IgD-negative memory B cell (primary cell): ENCODE measurements around the gene OSBPL6. TPM values are rescaled to one million over a fixed set of nuclear protein-coding genes. Genes with fewer than 3 reads are reported as not detected.

Source experiments
- H3K27ac Mint-ChIP-seq, 3 donors: one replicate each; pipeline ENCODE4 v1.8.0; 2020 to 2022; ENCODE audit warnings: mild to moderate bottlenecking in 3 of 3, mixed read lengths in 3 of 3, moderate library complexity in 1 of 3
- H3K27me3 Mint-ChIP-seq: one replicate; pipeline ENCODE4 v1.8.0; 2021; ENCODE audit warnings: mixed read lengths
- H3K36me3 Mint-ChIP-seq: one replicate; pipeline ENCODE4 v1.8.0; 2020; ENCODE audit warnings: mild to moderate bottlenecking, mixed read lengths
- H3K4me1 Mint-ChIP-seq, 3 donors: one replicate each; pipeline ENCODE4 v1.8.0; 2020 to 2022; ENCODE audit warnings: mixed read lengths in 3 of 3, mild to moderate bottlenecking in 1 of 3
- H3K4me3 Mint-ChIP-seq, 4 donors: one replicate each; pipeline ENCODE4 v1.8.0; 2020 to 2022; ENCODE audit warnings: mild to moderate bottlenecking in 4 of 4, mixed read lengths in 4 of 4, moderate library complexity in 3 of 4
- H3K9me3 Mint-ChIP-seq, 3 donors: one replicate each; pipeline ENCODE4 v1.8.0; 2020 to 2021; ENCODE audit warnings: mixed read lengths in 3 of 3, mild to moderate bottlenecking in 1 of 3
- polyA plus RNA-seq: library from polyadenylated mRNA; unstranded; fragments of 300-500 nt; fragmentation: Illumina TruSeq; gene quantifications from one replicate; pipeline ENCODE4 v1.2.3, GENCODE V29; 2021

The OSBPL6 gene
- polyA plus RNA-seq, 1 donor from 2014 or later = not detected

- Mint-ChIP-seq H3K4me3 (no peak overlapping the region), H3K4me1 (no peaks in the 10 kb centered on the region), H3K27ac (no peak overlapping the region), H3K27me3 (peaks cover 1% of the 10 kb centered on the region), H3K36me3 (peaks cover 2% of the 10 kb centered on the region), H3K9me3 (no peaks in the 10 kb centered on the region)
These were observed 43.8 kb downstream of the OSBPL6 start for GRCh38 chr2:178238154-178238521.

- no peaks in the 10 kb centered on the region for H3K9me3 Mint-ChIP-seq
- no peaks in the 10 kb centered on the region for H3K4me1 Mint-ChIP-seq
- H3K27me3 Mint-ChIP-seq = peaks cover 1% of the 10 kb centered on the region
- H3K27ac Mint-ChIP-seq = no peak overlapping the region
- H3K4me3 Mint-ChIP-seq = no peak overlapping the region
- H3K36me3 Mint-ChIP-seq = peaks cover 2% of the 10 kb centered on the region
These were observed 44.4 kb downstream of the OSBPL6 start for GRCh38 chr2:178238750-178239149.

- no peak overlapping the region for H3K27ac Mint-ChIP-seq
- peaks cover 0 to 2% (median 0%) of the 10 kb centered on the region in 3 donors for H3K9me3 Mint-ChIP-seq
- peaks cover 3% of the 10 kb centered on the region for H3K27me3 Mint-ChIP-seq
- H3K4me3 Mint-ChIP-seq = no peak overlapping the region
- peaks cover 2% of the 10 kb centered on the region for H3K36me3 Mint-ChIP-seq
- H3K4me1 Mint-ChIP-seq = no peaks in the 10 kb centered on the region
These were observed 47.7 kb downstream of the OSBPL6 start for GRCh38 chr2:178241844-178242551.

DNA sequence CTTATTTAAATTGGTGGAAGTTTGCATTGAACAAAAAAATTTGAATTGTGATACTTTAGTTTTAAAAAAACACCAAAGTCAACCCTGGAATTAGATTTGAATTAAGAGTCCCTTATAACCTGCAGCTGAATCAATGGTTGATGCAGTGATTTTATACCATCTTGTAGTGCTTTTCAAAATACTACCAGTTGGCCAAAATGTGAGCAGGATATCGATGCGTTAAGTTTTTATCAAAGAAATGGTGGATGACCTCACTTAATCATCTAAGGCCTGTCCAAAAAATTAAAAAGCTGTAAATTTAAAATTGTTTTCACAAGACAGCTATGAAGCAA is 48.2 kb downstream of the OSBPL6 start:
- peaks cover 2% of the 10 kb centered on the region for H3K36me3 Mint-ChIP-seq
- no peak overlapping the region for H3K27ac Mint-ChIP-seq
- H3K27me3 Mint-ChIP-seq = peaks cover 3% of the 10 kb centered on the region
- no peaks in the 10 kb centered on the region for H3K4me1 Mint-ChIP-seq
- no peak overlapping the region for H3K4me3 Mint-ChIP-seq
- H3K9me3 Mint-ChIP-seq = peaks cover 0 to 2% (median 0%) of the 10 kb centered on the region in 3 donors

GRCh38 chr2:178243961-178244360 is 49.6 kb downstream of the OSBPL6 start:
- Mint-ChIP-seq H3K4me1 (no peaks in the 10 kb centered on the region), H3K4me3 (no peak overlapping the region), H3K9me3 (peaks cover 0 to 4% (median 0%) of the 10 kb centered on the region in 3 donors), H3K36me3 (peaks cover 2% of the 10 kb centered on the region), H3K27me3 (peaks cover 3% of the 10 kb centered on the region), H3K27ac (no peak overlapping the region)

DNA sequence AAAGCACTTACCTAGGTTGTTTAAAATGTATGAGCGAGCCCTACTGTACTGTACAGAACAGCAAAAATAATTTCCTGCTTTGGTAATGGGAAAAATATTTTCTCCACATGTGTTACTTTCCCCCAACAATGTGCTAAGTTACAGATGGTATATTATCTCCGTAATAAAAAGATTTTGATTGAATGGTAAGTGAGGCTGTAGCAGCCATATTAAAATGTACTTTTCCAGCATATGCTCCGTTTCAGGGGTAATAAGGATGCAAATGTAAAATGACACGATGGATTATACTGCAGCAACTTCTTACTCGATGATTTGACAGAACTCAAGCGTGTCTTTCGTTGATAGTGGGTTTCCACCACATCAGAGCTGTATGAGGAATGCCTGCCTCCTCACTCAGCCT is 50.5 kb downstream of the OSBPL6 start:
- Mint-ChIP-seq H3K4me3 (no peak overlapping the region), H3K36me3 (peaks cover 2% of the 10 kb centered on the region), H3K27me3 (peaks cover 6% of the 10 kb centered on the region), H3K27ac (no peak overlapping the region), H3K4me1 (no peaks in the 10 kb centered on the region), H3K9me3 (peaks cover 0 to 4% (median 0%) of the 10 kb centered on the region in 3 donors)

- Mint-ChIP-seq H3K27ac (no peak overlapping the region), H3K36me3 (peaks cover 2% of the 10 kb centered on the region), H3K4me1 (no peaks in the 10 kb centered on the region), H3K27me3 (peaks cover 6% of the 10 kb centered on the region), H3K9me3 (peaks cover 0 to 4% (median 0%) of the 10 kb centered on the region in 3 donors), H3K4me3 (no peak overlapping the region)
These were observed 52.4 kb downstream of the OSBPL6 start for GRCh38 chr2:178246696-178247095.

- Mint-ChIP-seq H3K4me3 (no peak overlapping the region), H3K36me3 (peaks cover 2% of the 10 kb centered on the region), H3K27me3 (peaks cover 6% of the 10 kb centered on the region), H3K27ac (no peak overlapping the region), H3K4me1 (no peaks in the 10 kb centered on the region), H3K9me3 (peaks cover 0 to 4% (median 0%) of the 10 kb centered on the region in 3 donors)
These were observed 52.9 kb downstream of the OSBPL6 start for GRCh38 chr2:178247250-178247649.

DNA sequence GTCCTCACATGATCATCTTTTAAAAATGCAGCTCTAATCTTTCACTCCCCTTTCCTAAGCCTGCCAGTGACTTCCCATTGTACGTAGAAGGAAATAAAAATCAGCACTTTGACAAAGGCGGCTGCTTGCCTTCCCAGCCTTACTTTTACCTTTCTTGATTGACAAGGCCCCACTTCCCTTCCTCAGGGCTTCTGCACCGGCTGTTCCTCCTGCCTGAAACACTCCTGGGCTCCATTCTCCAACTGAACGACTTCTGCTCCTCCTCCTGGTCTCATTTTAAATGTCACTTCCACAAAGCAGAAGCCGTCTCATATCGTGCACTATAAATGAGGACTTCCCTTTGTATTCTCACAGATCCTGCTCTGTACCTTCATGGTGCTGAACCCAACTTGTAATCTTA is 56.1 kb downstream of the OSBPL6 start:
- peaks cover 0 to 4% (median 0%) of the 10 kb centered on the region in 3 donors for H3K9me3 Mint-ChIP-seq
- no peak overlapping the region for H3K27ac Mint-ChIP-seq
- H3K27me3 Mint-ChIP-seq = peaks cover 6% of the 10 kb centered on the region
- H3K4me1 Mint-ChIP-seq = no peaks in the 10 kb centered on the region
- no peaks in the 10 kb centered on the region for H3K36me3 Mint-ChIP-seq
- H3K4me3 Mint-ChIP-seq = no peak overlapping the region

DNA sequence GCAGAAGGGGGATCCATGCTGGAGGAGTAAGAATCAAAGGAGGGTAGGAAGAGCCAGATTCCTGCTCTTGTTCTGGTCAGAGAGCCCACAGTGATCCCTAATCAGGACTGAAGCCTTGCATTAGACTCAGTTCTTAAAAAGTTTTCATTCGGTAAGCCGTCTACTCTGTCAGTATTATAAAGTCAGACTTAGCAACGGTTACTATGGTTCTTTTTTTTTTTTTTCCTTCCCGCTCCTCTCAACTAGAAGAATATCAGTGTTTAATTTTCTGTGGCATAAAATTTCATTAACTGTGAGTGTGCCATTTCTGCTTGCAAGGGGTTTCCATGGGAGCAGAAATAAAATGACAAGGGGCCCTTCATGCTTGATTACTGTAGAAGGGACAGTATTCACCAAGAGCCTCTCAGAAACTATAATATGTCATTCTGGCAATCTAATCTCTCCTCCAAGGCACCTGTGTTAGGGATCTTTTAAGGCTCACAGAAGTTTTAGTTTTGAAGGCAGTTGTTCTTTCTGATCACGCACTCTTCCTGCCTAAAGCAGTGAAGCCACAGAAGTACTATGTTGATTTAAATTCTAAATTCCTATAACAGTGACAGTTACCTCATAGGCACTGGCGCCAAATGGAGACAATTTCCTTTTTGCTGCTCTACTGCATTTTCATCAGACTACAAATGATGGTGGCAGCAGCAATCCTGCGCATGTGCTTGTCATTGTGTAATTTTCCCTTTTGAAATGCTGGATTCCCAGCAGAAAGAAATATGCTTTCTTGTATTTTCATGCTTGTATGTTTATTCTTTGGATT is 57.0 kb downstream of the OSBPL6 start:
- no peak overlapping the region for H3K27ac Mint-ChIP-seq
- no peaks in the 10 kb centered on the region for H3K4me1 Mint-ChIP-seq
- peaks cover 0 to 2% (median 0%) of the 10 kb centered on the region in 3 donors for H3K9me3 Mint-ChIP-seq
- H3K4me3 Mint-ChIP-seq = no peak overlapping the region
- H3K27me3 Mint-ChIP-seq = peaks cover 3% of the 10 kb centered on the region
- no peaks in the 10 kb centered on the region for H3K36me3 Mint-ChIP-seq

DNA sequence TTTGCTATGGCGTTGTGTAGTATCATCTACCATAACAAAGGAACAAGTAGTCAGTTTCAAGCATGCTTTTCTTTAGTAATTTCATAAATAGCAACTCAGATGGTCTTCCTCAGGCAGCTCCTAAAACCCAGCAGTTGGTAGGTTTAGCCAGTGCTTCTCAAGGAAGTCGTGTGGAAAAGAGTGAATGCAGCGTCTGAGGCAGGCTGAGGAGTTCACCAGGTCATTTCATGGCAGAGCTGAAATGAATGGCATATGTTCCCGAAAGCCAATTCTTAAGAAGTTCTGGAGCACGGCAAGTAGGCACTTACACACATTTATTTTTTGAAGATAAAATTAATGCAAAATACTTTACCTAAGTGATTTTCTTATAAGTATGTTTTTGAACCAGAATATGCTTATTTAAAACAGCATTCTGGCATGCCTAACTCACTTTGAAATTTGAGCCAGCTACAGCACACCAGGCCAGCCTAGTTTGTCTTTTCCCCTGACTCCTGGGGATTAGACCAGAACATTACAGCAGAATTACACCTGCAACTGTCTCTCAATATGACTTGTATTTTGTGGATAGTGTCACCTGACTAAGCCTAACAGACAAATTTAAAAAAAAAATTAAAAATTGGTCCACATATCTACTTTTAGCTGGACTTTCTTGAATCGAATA is 62.2 kb downstream of the OSBPL6 start:
- no peaks in the 10 kb centered on the region for H3K27me3 Mint-ChIP-seq
- no peak overlapping the region for H3K27ac Mint-ChIP-seq
- no peaks in the 10 kb centered on the region for H3K36me3 Mint-ChIP-seq
- H3K9me3 Mint-ChIP-seq = no peaks in the 10 kb centered on the region
- no peak overlapping the region for H3K4me3 Mint-ChIP-seq
- H3K4me1 Mint-ChIP-seq = no peaks in the 10 kb centered on the region

DNA sequence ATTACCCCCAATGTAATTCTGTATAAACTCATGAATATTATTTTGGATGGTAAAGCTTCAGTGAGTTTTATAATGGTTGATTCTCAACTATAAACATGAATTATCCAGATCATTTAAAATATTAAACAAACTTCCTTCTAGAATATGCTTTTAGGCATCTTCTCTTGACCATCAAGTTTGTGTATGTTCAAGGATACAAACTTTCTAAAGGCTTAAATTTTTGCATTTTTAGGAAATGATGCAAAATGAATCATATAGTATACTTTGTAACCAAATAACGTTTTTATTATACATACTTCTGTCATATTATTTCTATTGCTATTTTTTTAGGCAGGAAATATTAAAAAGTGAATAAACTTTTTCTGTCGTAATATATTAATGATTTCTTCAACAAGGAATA is 62.8 kb downstream of the OSBPL6 start:
- H3K27me3 Mint-ChIP-seq = no peaks in the 10 kb centered on the region
- H3K4me3 Mint-ChIP-seq = no peak overlapping the region
- no peaks in the 10 kb centered on the region for H3K36me3 Mint-ChIP-seq
- no peaks in the 10 kb centered on the region for H3K4me1 Mint-ChIP-seq
- no peaks in the 10 kb centered on the region for H3K9me3 Mint-ChIP-seq
- no peak overlapping the region for H3K27ac Mint-ChIP-seq

GRCh38 chr2:178258916-178259315 is 64.6 kb downstream of the OSBPL6 start:
- Mint-ChIP-seq H3K4me3 (no peak overlapping the region), H3K27ac (no peak overlapping the region), H3K36me3 (no peaks in the 10 kb centered on the region), H3K27me3 (no peaks in the 10 kb centered on the region), H3K9me3 (no peaks in the 10 kb centered on the region), H3K4me1 (no peaks in the 10 kb centered on the region)

GRCh38 chr2:178263159-178263860 is 69.0 kb downstream of the OSBPL6 start:
- Mint-ChIP-seq H3K27ac (no peak overlapping the region), H3K4me1 (no peaks in the 10 kb centered on the region), H3K9me3 (peaks cover 0 to 2% (median 0%) of the 10 kb centered on the region in 3 donors), H3K36me3 (no peaks in the 10 kb centered on the region), H3K4me3 (no peak overlapping the region), H3K27me3 (peaks cover 4% of the 10 kb centered on the region)

DNA sequence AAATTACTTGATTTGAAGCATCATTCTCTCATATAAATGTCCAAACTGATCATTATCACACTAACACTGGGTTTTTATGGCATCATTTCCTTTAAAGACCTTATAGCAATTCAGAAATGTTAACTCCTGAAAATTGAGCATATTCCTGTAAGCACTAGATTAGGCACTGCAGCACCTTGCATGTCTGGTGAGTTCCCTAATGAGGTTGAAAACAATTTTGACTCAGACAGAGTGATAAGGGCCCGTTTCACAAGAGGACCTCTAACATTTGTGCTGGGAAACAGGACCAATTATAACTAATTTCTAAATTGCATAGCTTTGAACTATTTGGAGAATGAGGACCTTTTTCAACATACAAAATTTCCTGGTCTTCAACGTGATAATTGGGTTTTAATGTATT is 69.9 kb downstream of the OSBPL6 start:
- Mint-ChIP-seq H3K27ac (no peak overlapping the region), H3K27me3 (peaks cover 7% of the 10 kb centered on the region), H3K4me1 (no peaks in the 10 kb centered on the region), H3K4me3 (no peak overlapping the region), H3K9me3 (peaks cover 0 to 2% (median 0%) of the 10 kb centered on the region in 3 donors), H3K36me3 (no peaks in the 10 kb centered on the region)
